HCT116 (cell line): ENCODE measurements around the gene IL21R. TPM values are rescaled to one million over a fixed set of nuclear protein-coding genes. Genes with fewer than 3 reads are reported as not detected.

Source experiments
- ATAC-seq: fragments of 200-7000 bp; cut with Tn5 transposase; 2 replicates; pipeline ENCODE4 v1.9.1; 2020; ENCODE audit warnings: mild to moderate bottlenecking, moderate library complexity
- BruUV-seq: library from RNA; stranded (reverse); fragments of 400-500 nt; replicated peaks from 2 replicates; lab custom pipeline; 2021; lab: Mats Ljungman, UMichigan
- CTCF ChIA-PET: fragments of 300-600 bp; sonication (Branson Sonifier 250); formaldehyde crosslinking; loops from one replicate; lab custom pipeline; 2021; ENCODE audit warnings: antibody characterized with exemption; lab: Charles Lee
- POLR2A ChIA-PET: fragments of 300-600, 350-600 bp; sonication (Branson Sonifier 250); formaldehyde crosslinking; loops from one replicate; lab custom pipeline; 2021; ENCODE audit warnings: antibody characterized with exemption; lab: Charles Lee
- RAD21 ChIA-PET, 2 experiments: fragments of 300-600 bp; sonication (Branson Sonifier 250); formaldehyde crosslinking; loops; one replicate each; lab custom pipeline; 2023; ENCODE audit warnings: low total read pairs in 2 of 2; ENCODE audit not compliant: uncharacterized antibody in 2 of 2, unreplicated experiment in 2 of 2, low non-redundant PET in 1 of 2; lab: Charles Lee
- DNase-seq: peaks from one replicate; pipeline ENCODE4 v3.0.0-alpha.2; 2010; ENCODE audit warnings: low read depth, low spot score
- H2AFZ ChIP-seq: fragments of 200-600 bp; shearing (Covaris generic), sonication (generic); 2 replicates; pipeline ENCODE4 v1.6.1; 2017; ENCODE audit warnings: low read depth, mixed run types, mixed read lengths, antibody characterized with exemption, low read length; ENCODE audit not compliant: poor library complexity, severe bottlenecking
- H3K27ac ChIP-seq: 2 replicates; pipeline ENCODE4 v1.5.1; 2012; ENCODE audit warnings: low read depth, low read length
- H3K27me3 ChIP-seq: fragments of 200-600 bp; sonication (generic); 2 replicates; pipeline ENCODE4 v1.6.1; 2016; ENCODE audit warnings: mixed run types, low read length, mixed read lengths; ENCODE audit not compliant: insufficient read depth
- H3K36me3 ChIP-seq, 2 experiments: fragments of 200-500 bp in 1 of 2; fragments of 200-600 bp in 1 of 2; sonication (Bioruptor generic) in 1 of 2; sonication (generic) in 1 of 2; 2 replicates each; pipeline versions ENCODE4 v1.5.1 to v1.6.1; 2014 to 2016; ENCODE audit warnings: low read length in 2 of 2, inconsistent platforms in 1 of 2, mixed read lengths in 1 of 2, mixed run types in 1 of 2; ENCODE audit not compliant: insufficient read depth in 2 of 2, control insufficient read depth in 1 of 2
- H3K4me1 ChIP-seq, 2 experiments: fragments of 200-600 bp in 1 of 2; sonication (generic) in 1 of 2; 2 replicates each; pipeline versions ENCODE4 v1.5.1 to v1.6.1; 2012 to 2017; ENCODE audit warnings: low read length in 2 of 2, inconsistent platforms in 1 of 2, mild to moderate bottlenecking in 1 of 2, mixed read lengths in 1 of 2, mixed run types in 1 of 2, moderate library complexity in 1 of 2; ENCODE audit not compliant: insufficient read depth in 2 of 2, control insufficient read depth in 1 of 2
- H3K4me2 ChIP-seq: fragments of 200-600 bp; sonication (generic); 2 replicates; pipeline ENCODE4 v1.6.1; 2017; ENCODE audit warnings: mixed run types, low read length, mixed read lengths
- H3K4me3 ChIP-seq, 2 experiments: fragments of 200-600 bp in 1 of 2; sonication (generic) in 1 of 2; replicated peaks in 1 of 2; 2 replicates each; pipeline ENCODE4 v1.5.1; 2011 to 2016; ENCODE audit warnings: low read length in 2 of 2, control low read depth in 1 of 2, low read depth in 1 of 2, mild to moderate bottlenecking in 1 of 2, mixed read lengths in 1 of 2, mixed run types in 1 of 2
- H3K79me2 ChIP-seq: fragments of 200-600 bp; sonication (generic); 2 replicates; pipeline ENCODE4 v1.6.1; 2017; ENCODE audit warnings: mild to moderate bottlenecking, mixed run types, low read length, moderate library complexity, mixed read lengths; ENCODE audit not compliant: insufficient read depth
- H3K9ac ChIP-seq: fragments of 200-600 bp; sonication (generic); 2 replicates; pipeline ENCODE4 v1.6.1; 2016; ENCODE audit warnings: low read length, mixed read lengths
- H3K9me2 ChIP-seq: fragments of 200-600 bp; sonication (generic), shearing (Covaris generic); 2 replicates; pipeline ENCODE4 v1.6.1; 2017; ENCODE audit warnings: mixed run types, mild to moderate bottlenecking, moderate library complexity; ENCODE audit not compliant: insufficient read depth
- H3K9me3 ChIP-seq, 2 experiments: fragments of 200-500 bp in 1 of 2; fragments of 200-600 bp in 1 of 2; sonication (Bioruptor generic) in 1 of 2; sonication (generic) in 1 of 2; 2 replicates each; pipeline ENCODE4 v1.6.1; 2014 to 2017; ENCODE audit warnings: low read length in 2 of 2, mixed read lengths in 2 of 2, inconsistent platforms in 1 of 2, low read depth in 1 of 2, mild to moderate bottlenecking in 1 of 2, mixed run types in 1 of 2, moderate library complexity in 1 of 2; ENCODE audit not compliant: control insufficient read depth in 1 of 2, insufficient read depth in 1 of 2
- H4K20me1 ChIP-seq: fragments of 200-600 bp; sonication (generic), shearing (Covaris generic); 2 replicates; pipeline ENCODE4 v1.6.1; 2017; ENCODE audit warnings: mixed run types, mild to moderate bottlenecking, moderate library complexity; ENCODE audit not compliant: insufficient read depth
- CBX3 ChIP-seq: IDR thresholded peaks from 2 replicates; pipeline ENCODE4 v1.6.1; 2012; ENCODE audit warnings: low read depth
- CEBPB ChIP-seq: IDR thresholded peaks from 2 replicates; pipeline ENCODE4 v1.6.1; 2012; ENCODE audit warnings: low read depth
- EGR1 ChIP-seq: IDR thresholded peaks from 2 replicates; pipeline ENCODE4 v1.6.1; 2012; ENCODE audit warnings: low read depth
- ELF1 ChIP-seq: IDR thresholded peaks from 2 replicates; pipeline ENCODE4 v1.6.1; 2012; ENCODE audit warnings: low read depth, borderline replicate concordance
- EZH2phosphoT487 ChIP-seq: fragments of 200-600 bp; IDR thresholded peaks from 2 replicates; pipeline ENCODE4 v1.6.1; 2018; ENCODE audit warnings: antibody characterized with exemption, borderline replicate concordance
- FOSL1 ChIP-seq: IDR thresholded peaks from 2 replicates; pipeline ENCODE4 v1.6.1; 2012; ENCODE audit warnings: low read depth
- POLR2A ChIP-seq: IDR thresholded peaks from 2 replicates; pipeline ENCODE4 v1.7.0; 2011; ENCODE audit warnings: borderline replicate concordance; ENCODE audit not compliant: insufficient read depth, insufficient read length; ENCODE audit errors: extremely low read depth
- POLR2AphosphoS5 ChIP-seq: IDR thresholded peaks from 2 replicates; pipeline ENCODE4 v1.6.1; 2011; ENCODE audit warnings: mild to moderate bottlenecking, low read depth, low read length, moderate library complexity
- REST ChIP-seq: IDR thresholded peaks from 2 replicates; pipeline ENCODE4 v1.6.1; 2012; ENCODE audit warnings: low read depth
- SIN3A ChIP-seq: IDR thresholded peaks from 2 replicates; pipeline ENCODE4 v1.6.1; 2012; ENCODE audit warnings: low read depth
- SRF ChIP-seq: IDR thresholded peaks from 2 replicates; pipeline ENCODE4 v1.6.1; 2012; ENCODE audit warnings: low read depth
- TCF7L2 ChIP-seq: IDR thresholded peaks from 2 replicates; pipeline ENCODE4 v1.7.0; 2011; ENCODE audit warnings: borderline replicate concordance, inconsistent platforms; ENCODE audit not compliant: insufficient read depth, insufficient read length; ENCODE audit errors: extremely low read depth
- ZBTB33 ChIP-seq: IDR thresholded peaks from 2 replicates; pipeline ENCODE4 v1.6.1; 2011; ENCODE audit warnings: mild to moderate bottlenecking, low read length, moderate library complexity; ENCODE audit not compliant: insufficient replicate concordance; ENCODE audit errors: extremely low read depth
- ZNF274 ChIP-seq: fragments of 200-500 bp; sonication (Bioruptor generic); IDR thresholded peaks from 2 replicates; pipeline ENCODE4 v1.6.1; 2014; ENCODE audit warnings: mild to moderate bottlenecking, low read depth, low read length, inconsistent platforms
- intact Hi-C: fragments of 100-400 bp; cut with micrococcal nuclease; formaldehyde crosslinking; loops from 2 replicates; pipeline ENCODE4 v1.10.0; 2022
- total RNA-seq: library from RNA; stranded (reverse); gene quantifications from one replicate; pipeline ENCODE4 v1.2.1, GENCODE V29; 2021; ENCODE audit not compliant: unreplicated experiment
- TF ChIP-seq, protein P1 (sequence below): IDR thresholded peaks from 2 replicates; pipeline ENCODE4 v1.6.1; 2012
- TF ChIP-seq, protein P2 (sequence below): IDR thresholded peaks from 2 replicates; pipeline ENCODE4 v1.6.1; 2012
- TF ChIP-seq, protein P3 (sequence below), 3 experiments: fragments of 200-600 bp in 1 of 3; sonication (generic) in 1 of 3; IDR thresholded peaks in 2 of 3; conservative IDR thresholded peaks in 1 of 3; 2 replicates each; pipeline ENCODE4 v1.5.1; 2012 to 2017; ENCODE audit warnings: low read depth in 2 of 3, low read length in 2 of 3, antibody characterized with exemption in 1 of 3, borderline replicate concordance in 1 of 3, control low read depth in 1 of 3, mild to moderate bottlenecking in 1 of 3, mixed read lengths in 1 of 3, mixed run types in 1 of 3, moderate library complexity in 1 of 3; ENCODE audit not compliant: insufficient read depth in 1 of 3

IL21R gene
- total RNA-seq, 1 experiment from 2014 or later, result 1.2 TPM

DNA sequence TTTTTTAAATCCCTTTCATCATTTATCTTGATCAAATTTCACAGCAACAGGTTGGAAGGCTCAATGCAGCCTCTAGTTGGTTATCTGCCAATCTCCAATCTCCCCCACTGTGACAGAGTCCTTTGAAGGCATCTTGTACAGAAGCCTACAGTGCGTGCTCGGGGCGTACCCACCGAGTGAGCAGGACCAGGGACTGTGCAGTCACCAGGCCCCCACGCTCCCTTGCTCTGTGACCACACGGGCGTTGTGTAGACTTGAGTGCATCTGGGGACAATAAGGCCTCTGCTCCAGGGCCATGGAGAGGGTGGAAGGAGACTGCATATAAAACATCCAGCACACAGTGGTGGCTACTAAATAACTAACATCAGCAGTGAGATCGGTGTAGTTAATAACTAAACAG is 84.4 kb downstream of the IL21R start:
- ChIA-PET RAD21 (no interaction called here), POLR2A (no interaction called here), CTCF (no interaction called here)
- Histone ChIP-seq H3K79me2 (no peaks in the 10 kb centered on the region), H3K9me3 (no peaks in the 10 kb centered on the region), H4K20me1 (no peaks in the 10 kb centered on the region), H3K27me3 (no peaks in the 10 kb centered on the region), H3K9me2 (no peaks in the 10 kb centered on the region), H3K4me2 (no peak overlapping the region), H3K4me3 (no peak overlapping the region), H3K9ac (no peak overlapping the region), H2AFZ (no peak overlapping the region), H3K4me1 (no peaks in the 10 kb centered on the region), H3K36me3 (peaks cover 50 to 67% of the 10 kb centered on the region in 2 experiments), H3K27ac (no peak overlapping the region)
- intact Hi-C loops, result no loop called here
- no TSS peak for BruUV-seq
- TF ChIP-seq, protein P1, sequence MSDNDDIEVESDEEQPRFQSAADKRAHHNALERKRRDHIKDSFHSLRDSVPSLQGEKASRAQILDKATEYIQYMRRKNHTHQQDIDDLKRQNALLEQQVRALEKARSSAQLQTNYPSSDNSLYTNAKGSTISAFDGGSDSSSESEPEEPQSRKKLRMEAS, result no peak
- TF ChIP-seq, protein P2, sequence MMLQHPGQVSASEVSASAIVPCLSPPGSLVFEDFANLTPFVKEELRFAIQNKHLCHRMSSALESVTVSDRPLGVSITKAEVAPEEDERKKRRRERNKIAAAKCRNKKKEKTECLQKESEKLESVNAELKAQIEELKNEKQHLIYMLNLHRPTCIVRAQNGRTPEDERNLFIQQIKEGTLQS, result no peak
- TF ChIP-seq CEBPB (no peak), SRF (no peak), ELF1 (no peak), REST (no peak), TCF7L2 (no peak), SIN3A (no peak), CBX3 (no peak), ZBTB33 (no peak), POLR2AphosphoS5 (no peak), ZNF274 (no peak), POLR2A (no peak), EGR1 (no peak), FOSL1 (no peak), EZH2phosphoT487 (no peak)
- TF ChIP-seq, protein P3, sequence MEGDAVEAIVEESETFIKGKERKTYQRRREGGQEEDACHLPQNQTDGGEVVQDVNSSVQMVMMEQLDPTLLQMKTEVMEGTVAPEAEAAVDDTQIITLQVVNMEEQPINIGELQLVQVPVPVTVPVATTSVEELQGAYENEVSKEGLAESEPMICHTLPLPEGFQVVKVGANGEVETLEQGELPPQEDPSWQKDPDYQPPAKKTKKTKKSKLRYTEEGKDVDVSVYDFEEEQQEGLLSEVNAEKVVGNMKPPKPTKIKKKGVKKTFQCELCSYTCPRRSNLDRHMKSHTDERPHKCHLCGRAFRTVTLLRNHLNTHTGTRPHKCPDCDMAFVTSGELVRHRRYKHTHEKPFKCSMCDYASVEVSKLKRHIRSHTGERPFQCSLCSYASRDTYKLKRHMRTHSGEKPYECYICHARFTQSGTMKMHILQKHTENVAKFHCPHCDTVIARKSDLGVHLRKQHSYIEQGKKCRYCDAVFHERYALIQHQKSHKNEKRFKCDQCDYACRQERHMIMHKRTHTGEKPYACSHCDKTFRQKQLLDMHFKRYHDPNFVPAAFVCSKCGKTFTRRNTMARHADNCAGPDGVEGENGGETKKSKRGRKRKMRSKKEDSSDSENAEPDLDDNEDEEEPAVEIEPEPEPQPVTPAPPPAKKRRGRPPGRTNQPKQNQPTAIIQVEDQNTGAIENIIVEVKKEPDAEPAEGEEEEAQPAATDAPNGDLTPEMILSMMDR (IDR thresholded peaks at IDR 0.05 in 2 of 3, conservative IDR thresholded peaks at IDR 0.05 in 1 of 3; ENCODE audit: borderline replicate concordance in 1 of 3, insufficient read depth in 1 of 3, low read depth in 2 of 3, low read length in 2 of 3), result no peak
- no peak for DNase-seq
- no peak for ATAC-seq
